NCI-H1694 (cell line): Measurements from ENCODE around the gene RBMS2.
A peak's percentile ranks its signal among the peaks of the same experiment; 100 is the strongest.

Experiments
- DNase-seq: peaks from one replicate; lab custom pipeline; 2025; lab: John Stamatoyannopoulos, UW

Gene RBMS2

DNA sequence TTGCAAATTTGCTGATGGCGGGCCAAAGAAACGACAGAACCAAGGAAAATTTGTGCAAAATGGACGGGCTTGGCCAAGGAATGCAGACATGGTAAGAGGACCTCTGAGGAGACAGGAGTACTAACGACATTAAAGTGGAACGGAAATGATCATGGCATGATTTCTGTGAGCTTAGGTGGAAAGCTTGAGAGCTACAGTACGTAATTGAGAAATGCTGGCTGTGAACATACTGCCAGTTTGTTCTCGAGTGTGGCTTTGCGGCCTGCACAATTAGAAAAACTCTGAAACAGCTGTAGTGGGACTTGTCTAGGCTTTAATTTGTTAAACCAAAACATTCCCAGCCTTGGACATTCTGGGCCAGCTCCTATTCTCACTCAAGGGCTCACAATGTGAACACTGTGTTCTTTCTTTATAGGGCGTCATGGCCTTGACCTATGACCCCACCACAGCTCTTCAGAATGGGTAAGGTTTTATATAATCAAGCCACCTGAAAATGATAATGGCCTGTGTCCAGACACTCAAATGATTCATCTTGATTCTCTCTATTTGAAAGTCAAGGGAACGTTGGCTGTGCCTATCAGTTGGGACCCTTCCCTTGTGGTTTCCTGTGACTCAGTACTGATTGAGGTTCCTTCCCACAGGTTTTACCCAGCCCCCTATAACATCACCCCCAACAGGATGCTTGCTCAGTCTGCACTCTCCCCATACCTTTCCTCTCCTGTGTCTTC is 60.0 kb downstream of the RBMS2 start:
- DNase-seq: no peak

DNA sequence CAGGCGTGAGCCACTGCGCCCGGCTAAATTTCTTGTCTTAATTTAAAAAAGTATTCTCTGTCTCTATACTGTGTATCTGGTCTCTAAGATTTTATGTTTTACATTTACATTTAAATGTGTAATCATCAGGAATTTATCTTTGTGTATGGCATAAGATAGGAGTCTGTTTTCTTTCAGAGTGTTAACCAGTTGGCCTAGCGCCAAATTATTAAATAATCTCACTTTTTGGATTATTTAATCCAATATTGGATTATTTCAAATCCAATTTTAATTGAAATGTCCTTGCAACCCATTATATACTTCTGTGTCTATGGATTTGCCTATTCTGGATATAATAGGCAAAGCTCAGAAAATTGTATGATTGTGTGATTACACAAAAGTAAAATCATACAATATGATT is 63.5 kb downstream of the RBMS2 start:
- DNase-seq: no peak

DNA sequence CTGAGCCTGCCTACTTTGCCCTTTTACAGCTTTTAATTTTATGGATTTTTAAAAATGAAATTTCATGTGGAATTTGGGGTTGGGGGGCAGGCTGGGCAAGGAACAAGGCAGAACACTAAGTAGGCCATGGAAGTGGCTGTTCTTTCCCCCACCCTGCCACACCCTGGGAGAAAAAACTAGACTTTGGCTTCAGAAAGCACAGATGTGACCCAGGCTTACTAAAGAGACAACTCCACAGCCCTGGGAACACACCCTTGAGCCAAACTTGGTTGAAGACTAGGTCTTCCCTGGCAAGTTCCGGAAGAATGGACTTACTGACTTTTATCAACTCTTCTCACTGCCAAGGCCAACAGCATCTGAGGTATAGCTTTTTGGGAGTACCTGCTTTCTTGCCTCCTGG is 68.2 kb downstream of the RBMS2 start:
- DNase-seq: no peak

DNA sequence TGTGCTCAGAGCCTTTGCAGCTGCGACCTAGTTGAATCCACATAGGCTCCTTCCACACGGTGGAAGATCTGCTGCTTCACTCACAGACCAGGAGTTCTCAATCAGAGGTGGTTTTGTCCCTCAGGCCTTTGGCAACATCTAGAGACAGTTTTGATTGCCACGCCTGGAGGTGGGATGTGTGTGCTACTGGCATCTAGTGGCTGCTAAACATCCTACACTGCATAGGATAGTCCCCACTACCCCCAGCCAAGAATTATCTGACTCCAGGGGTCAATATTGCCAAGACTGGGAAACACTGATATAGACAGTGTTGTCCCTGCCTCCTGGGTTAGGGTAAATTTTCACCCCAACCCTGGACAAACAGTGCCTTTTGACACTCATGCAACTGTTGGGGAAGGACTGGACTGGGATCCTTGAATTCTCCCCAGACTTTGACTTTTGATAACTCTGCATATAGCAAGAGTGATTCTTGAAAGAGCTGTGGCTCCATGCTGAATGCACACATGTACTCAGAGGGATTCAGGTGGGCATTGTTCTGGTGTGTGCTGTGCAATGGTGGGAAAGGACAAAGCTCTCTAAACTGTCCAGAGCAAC is 68.7 kb downstream of the RBMS2 start:
- no peak for DNase-seq

DNA sequence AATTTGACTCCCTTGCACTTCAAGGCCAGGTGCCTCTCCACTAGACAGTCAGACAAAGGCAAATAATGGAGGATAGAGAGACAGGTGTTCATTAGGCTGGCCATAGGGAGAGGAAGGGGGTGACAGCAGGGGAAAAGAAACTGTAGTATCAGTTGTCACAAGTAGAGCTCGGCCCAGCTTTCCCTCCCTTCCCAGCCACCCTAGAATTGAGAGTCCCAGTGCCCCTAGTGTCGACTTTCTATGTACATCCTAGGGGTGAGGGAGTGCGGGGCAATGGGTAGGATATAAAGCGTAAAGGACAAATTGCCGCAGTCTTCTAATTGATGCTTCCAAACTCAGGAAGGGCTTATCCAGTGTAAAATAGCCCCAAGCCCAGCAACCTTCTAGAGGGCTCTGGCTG is 69.5 kb downstream of the RBMS2 start:
- no peak for DNase-seq

DNA sequence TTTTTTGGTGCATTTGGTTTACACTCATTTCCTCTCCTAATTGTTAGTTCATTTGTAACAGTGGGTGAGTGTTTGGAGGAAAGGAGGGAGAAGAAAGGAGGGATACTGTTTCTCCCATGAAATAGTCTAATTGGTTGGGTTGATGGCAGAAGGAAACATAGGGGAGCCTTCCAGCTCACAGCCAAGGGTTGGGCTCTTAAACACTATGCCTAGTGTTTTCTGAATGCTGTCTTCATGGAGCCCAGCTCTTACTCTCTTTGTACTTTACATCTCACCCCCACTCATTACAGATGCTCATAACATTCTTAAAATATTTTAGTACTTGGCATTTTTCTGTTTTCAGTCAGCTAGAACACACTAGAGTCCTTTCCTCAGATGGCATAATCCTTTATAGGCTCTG is 70.3 kb downstream of the RBMS2 start:
- no peak for DNase-seq

DNA sequence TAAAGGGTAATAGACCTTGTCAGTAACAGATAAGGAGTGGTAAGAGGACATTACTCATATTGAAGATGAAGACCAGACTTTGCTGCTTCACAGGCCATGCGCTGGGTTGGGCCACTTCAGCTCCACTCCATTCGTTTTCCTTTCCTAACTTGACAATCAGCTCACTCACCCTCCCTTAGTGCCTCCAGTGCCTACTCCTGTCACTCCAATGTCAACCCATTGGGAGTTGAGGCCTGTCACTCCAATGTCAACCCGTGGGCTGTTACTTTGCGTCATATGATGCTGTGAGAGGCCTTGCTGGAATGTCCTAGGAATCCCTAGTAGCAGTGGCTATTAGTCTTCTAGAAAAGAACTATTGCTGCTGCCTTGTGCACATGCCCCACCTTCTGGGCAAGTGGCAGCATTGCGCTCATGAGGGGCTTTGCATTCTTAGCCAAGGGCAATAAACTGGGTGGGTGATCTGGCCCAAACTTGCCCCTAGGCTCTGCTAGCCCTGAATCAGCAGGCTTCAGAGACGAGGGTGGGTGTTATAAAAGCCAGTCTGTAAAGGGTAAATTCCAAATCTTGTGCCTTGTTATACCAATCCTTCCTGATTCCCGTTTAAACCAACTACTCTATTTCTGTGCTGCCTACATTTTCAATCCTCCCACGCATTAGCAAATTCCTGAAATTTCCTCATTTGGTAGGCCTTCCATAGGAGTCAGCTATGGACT is 72.4 kb downstream of the RBMS2 start:
- peak; percentile 38 for DNase-seq

DNA sequence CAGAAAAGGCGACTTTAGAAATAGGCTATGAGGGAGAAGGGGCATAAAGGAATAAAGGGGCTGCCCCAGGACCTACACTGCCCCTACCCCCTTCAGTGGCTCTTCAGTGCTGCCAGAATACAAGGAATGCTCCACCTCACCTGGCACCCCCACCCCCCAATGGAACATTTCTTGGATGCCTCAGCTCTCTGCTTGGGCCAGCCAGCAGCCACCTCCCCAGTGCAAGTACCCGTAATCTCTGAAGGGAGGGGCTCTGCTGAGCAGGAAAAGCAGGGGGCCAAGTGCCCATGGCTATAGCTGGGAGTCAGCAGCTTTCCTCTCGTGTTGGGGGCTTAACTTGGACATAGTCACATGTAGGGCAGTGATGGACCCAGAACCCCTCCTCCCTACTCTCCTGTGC is 75.2 kb downstream of the RBMS2 start:
- no peak for DNase-seq

DNA sequence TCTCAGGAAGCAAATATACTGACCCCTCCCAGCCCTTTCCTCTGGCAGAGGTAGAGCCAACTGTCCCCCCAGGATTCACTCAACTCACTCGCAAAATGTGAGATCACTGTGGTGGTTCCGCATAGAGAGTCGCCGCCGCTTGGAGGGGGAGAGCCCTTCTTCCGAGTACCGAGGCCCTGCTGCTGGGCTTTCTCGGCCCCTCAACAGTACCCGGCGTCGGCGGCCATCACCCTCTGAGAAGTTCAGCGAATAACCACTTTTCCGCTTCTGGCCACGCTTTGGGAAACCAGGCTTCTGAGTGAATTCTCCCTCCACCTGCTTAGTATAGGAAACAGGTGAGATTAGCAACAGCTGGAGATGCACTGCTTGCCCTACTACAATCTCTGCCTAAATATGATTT is 77.4 kb downstream of the RBMS2 start:
- DNase-seq: no peak

DNA sequence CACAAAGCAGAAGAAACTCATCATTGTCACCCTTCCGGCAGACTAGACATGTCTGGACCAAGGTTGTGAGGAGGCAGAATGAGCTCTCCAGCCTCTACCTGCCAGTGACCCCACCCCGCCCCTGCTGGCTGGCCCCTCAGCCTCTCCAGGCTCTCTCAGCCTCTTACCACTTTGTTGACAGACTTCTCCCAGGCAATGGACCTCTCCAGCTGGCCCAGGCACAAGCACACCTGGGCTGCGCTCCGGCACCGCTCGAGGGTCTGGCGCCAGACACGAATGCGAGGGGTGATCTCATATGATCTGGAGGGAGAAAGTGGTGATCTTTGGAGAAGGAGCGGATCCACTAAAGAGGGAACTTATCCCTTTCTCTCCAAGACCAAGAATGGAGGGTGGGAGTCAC is 78.2 kb downstream of the RBMS2 start:
- DNase-seq: no peak

DNA sequence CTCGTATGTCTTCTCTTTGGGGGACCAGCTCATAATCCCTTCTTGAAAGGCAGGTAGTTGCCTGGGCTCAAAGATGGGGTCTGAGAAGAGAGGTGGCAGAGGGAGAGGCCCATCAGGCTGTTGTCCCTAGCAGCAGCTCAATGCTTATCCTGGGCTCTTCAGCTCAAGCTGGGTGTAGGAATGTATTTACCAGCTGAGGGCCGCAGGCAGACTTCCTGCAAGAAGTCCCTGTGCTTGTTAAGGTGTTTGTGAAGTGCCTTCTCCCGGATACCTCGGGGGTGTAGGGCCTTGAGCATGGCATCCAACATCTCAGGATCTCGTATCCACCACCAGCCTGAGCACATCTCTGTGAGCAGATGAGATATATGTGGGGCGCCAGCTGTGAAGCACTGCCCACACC is 79.1 kb downstream of the RBMS2 start:
- DNase-seq: no peak

DNA sequence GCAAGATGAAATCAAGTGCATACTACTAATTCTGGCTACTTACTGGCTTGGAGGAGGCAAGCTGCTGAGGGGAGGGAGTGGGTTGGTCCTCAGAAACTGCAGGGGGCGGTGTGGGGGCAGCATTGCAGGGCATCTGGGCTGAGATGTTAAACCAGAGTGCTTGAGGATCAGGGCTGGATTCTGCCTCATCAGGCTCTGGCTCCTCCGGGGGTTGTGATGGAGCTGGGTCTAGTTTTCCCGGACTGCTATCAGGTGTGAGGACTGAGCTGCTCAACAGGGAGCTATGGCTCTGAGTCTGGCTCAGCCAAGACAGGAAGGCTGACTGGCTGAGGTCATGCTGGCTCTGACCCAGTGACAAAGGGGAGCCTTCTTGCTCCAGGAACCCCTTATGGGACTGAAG is 79.9 kb downstream of the RBMS2 start:
- no peak for DNase-seq

DNA sequence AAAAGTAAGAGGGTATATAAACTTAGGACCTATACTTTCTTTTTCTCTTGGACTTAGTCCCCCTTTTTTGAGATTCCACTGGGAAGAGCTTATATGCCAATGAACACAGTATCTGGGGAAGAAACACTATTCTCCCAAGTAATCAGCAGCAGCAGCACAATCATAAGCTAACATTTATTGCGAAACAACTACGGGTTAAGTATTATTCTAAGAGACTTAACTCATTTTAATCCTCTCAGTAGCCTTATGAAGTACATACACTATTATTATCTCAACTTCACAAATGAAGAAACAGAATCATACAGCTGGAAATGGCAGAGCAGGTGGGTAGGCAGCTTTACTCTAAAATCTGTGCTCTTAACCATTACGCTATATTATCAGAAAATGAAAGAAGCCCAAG is 80.6 kb downstream of the RBMS2 start:
- no peak for DNase-seq

DNA sequence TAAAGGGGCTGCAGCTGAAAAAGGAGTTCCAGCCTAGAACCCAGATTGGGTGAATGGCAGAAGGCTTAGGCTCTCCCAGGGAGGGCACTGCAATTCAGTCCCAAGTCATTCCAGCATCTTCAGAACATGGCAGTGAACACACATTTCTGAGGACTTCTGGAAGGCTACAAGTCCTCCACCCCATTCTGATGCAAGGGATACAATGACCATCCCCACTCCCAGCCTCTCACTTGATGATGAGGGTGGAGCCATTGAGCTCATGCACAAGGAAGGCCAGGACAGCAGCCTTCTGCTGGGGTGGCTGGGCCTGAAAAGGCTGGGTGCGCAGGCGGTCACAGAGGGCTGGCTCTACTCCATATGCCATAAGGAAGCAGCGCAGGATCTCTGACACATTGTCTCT is 82.7 kb downstream of the RBMS2 start:
- DNase-seq: no peak

DNA sequence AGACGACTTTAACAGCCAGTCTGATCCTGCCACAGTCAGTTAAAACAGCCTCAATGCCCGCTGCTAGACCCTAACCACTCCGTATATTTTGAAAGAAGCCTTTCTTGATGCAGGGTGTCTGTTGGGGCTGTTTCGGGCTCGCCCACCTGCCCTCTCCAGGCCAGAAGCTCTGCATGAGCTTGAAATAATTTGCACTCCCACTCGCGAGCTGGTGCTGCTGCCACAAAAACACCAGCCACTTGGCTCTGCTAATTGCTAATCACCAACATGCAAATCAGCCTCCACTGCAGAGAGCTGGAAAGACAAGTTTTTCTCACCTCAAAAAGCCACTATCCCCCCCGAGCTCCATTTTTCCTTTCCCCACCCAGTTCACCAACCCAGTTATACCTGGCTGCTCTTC is 93.0 kb downstream of the RBMS2 start:
- DNase-seq: no peak

DNA sequence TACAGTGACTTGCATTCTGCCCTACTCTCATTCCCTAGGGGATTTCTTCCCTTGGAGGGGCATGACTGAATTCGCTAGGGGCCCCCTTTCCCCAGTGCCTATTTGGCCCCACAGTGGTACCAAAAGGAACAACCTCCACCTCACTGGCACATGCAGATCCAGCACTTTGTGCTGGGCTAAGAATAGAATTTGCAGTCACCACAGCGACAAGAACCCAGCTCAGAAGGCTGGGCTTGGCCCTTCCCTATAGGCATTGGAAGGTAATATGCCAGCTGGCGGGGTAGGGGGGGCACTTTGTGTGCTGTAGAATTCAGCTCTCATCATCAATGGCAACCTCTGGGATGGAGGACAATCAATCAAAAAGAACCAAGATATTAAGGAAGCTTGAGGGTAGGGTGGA is 94.6 kb downstream of the RBMS2 start:
- no peak for DNase-seq

DNA sequence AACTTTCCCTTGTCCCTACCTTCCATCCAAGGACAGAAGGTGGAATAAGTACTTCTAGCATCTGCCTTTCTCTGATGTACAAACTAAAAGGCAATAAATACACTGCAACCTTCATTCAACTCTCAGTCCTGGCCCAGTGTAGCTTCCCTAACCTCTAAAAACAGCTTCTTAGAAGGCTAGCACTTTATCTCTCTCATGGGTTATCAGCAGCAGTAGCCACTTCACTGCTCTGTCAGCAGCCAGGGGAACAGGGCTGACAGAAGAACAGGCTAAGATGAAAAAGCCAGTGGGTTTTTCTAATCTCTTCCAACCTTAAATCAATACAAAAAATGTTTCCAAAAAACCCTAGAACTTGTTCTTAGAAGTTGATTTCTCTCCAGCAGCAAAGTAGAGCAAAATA is 95.3 kb downstream of the RBMS2 start:
- DNase-seq: no peak

DNA sequence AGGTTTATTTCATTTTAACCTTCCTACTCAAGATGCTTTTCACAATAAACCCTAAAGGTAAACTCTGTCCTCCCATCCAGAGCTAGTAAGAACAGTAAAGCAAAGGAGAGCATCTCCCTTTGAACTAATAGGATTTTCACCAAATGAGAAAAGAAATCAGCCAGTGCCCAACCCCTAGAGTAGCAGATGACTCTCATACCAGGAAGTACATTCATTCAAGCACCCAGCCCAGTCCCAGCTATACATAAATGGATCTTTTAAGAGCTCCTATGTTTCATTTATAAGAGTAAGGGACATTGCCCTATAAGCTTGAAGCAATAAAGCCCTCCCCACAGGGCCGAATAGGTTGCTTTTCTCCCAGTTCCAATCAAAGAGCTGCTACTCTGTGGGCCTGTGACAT is 100.9 kb downstream of the RBMS2 start:
- no peak for DNase-seq

DNA sequence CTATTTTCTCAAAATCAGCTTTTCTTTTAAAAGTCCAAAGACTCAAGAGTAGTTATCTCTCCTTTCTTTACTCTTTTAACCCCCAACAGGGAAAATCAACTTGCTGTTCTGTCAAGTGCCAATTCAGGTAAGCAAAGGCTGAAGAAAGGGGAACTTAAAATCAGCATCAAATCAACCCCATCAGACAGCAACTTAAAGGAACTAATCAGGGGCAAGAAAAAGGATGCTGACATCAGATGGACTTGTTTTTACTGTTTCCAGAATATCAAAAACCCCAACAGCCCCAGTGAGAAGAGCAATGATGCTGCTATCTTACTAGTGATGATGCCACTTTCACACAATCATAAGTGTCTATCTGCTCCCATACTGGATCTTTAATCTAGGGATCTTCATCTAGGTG is 105.1 kb downstream of the RBMS2 start:
- no peak for DNase-seq

DNA sequence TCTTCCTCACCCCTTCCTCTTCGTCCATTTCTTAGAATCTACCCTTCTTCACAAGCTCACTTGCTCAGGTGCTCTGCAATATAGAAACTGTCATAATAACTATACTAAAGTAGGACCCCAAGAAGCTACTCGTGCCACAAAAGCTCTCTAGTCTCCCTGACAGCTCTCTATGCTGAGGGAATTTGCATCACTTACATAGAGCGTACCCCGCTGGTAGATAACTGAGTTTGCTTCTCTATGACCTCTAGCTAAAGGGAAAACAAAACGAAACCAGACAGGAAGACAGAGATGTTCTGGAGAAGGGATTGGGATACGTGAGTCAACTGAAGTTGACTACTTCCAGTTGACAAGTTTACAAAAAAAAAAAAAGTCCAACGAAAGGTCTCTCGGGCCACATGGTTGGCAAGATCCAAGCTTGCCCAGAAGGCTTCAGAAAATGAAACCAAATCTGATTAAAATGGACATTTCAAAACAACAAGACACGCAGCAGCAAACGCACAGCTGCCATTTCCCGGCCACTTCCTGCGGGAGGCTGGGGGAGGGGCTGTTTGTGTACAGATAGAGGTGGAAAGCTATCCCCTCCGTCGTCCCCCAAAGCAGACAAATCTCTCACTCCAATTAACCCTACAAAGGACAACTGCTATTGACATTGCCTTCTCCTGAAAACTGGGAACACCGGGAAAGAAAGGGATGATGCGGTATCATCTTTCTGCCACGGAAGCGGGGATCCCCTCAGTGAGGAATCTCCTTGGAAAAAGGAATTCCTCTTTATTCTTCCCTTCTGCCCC is 107.2 kb downstream of the RBMS2 start:
- no peak for DNase-seq

DNA sequence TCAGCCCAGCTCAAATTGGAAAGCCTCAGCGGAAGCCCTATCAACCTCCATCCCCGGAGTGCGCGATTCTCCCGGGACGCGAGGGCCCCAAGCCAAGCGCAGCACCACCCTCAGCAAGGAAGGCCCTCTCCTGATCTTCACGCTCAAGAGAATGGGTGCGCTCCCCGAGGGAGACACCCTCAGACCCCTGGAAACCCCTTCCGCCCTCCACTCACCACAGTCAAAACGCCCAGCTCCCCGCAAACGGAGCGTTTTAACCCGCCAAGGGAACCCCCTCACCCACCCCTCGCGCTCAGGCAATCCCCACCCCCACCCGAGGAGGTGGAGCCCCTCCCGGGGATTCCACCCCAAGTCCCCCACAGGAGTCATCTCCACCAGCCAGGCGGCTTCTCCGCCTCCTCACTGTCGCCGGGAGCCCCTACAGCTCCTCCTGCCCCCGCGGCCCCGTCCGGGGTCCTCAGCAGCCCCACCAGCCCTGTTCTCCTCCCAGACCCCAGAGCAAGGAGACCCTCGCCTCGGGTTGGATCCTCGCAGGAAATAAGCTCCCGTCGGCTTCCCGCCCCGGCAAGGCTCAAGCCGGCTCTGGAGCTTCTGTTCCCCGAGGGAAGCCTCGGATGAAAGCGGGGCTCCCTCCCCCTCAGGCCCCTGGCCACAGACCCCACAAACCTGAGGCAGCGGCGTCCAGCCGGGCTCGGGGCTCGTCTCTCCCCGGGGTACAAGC is 108.0 kb downstream of the RBMS2 start:
- no peak for DNase-seq

DNA sequence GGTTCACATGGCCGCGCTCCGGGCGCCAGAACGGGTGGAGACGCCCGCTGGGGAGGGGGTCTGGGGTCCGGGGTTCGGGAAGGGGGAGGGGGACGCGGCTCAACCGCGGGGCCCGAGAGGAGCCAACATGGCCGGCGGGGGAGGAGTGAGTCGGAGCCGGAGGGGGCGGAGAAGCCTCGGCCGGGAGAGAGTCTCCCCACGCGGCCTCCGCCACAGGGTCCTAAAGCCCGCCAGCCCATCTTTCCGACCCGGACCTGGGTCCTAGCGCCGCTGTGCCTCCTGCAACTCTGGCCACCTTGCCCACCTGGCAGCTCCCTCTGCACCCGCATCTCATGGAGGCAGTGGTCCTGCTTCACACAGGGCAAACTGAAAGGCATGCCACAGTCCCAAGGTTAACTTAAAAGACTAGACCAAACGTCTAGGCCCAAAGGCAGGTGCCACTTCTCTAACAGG is 108.6 kb downstream of the RBMS2 start, which contains the start of gene BAZ2A:
Gene BAZ2A (minus strand): TSS at position 147 of the 453 bp plus-strand sequence. CDS start 12,796 bp downstream, outside the sequence.
- DNase-seq: peak; percentile 50
